22Rv1 (cell line): ENCODE measurements around the gene ZNF207.
"Not testable (repeated sequence)": the region's sequence is repeated elsewhere in the genome, so short reads cannot be mapped to it uniquely, and the experiment has no call there.

Experiments used
- H3K27ac ChIP-seq: fragments of 450-650 bp; 2 replicates; pipeline ENCODE4 v1.5.1; 2017
- ZFX ChIP-seq: fragments of 450-650 bp; IDR thresholded peaks from 2 replicates; pipeline ENCODE4 v1.6.1; 2017; ENCODE audit warnings: antibody characterized with exemption, borderline replicate concordance
- TF ChIP-seq, protein P1 (sequence below): fragments of 450-650 bp; IDR thresholded peaks from 2 replicates; pipeline ENCODE4 v1.5.1; 2017; ENCODE audit warnings: mild to moderate bottlenecking

Gene ZNF207

DNA sequence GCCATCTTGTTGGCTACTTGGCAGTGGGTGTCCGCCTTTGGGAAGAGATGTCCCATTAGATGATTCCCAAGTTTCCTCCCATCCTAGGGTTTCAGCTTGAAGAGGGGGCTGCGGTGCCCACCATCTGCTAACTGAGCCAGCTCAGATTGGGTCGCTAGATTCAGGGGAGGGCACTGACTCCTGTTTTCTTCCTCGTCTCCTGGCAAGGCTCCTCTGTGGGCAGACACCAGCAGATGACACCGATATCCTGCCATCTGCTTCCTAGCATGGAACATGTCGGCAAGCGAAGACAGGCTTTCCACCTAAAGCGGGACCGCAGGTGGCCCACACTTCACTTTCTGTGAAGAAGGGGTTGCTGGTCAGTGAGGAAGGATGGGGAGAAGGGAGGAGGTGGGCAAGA lies 35.3 kb upstream of the ZNF207 start:
- TF ChIP-seq, protein P1, sequence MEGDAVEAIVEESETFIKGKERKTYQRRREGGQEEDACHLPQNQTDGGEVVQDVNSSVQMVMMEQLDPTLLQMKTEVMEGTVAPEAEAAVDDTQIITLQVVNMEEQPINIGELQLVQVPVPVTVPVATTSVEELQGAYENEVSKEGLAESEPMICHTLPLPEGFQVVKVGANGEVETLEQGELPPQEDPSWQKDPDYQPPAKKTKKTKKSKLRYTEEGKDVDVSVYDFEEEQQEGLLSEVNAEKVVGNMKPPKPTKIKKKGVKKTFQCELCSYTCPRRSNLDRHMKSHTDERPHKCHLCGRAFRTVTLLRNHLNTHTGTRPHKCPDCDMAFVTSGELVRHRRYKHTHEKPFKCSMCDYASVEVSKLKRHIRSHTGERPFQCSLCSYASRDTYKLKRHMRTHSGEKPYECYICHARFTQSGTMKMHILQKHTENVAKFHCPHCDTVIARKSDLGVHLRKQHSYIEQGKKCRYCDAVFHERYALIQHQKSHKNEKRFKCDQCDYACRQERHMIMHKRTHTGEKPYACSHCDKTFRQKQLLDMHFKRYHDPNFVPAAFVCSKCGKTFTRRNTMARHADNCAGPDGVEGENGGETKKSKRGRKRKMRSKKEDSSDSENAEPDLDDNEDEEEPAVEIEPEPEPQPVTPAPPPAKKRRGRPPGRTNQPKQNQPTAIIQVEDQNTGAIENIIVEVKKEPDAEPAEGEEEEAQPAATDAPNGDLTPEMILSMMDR = no peak
- no peak for TF ChIP-seq ZFX
- no peak overlapping the region for H3K27ac ChIP-seq

DNA sequence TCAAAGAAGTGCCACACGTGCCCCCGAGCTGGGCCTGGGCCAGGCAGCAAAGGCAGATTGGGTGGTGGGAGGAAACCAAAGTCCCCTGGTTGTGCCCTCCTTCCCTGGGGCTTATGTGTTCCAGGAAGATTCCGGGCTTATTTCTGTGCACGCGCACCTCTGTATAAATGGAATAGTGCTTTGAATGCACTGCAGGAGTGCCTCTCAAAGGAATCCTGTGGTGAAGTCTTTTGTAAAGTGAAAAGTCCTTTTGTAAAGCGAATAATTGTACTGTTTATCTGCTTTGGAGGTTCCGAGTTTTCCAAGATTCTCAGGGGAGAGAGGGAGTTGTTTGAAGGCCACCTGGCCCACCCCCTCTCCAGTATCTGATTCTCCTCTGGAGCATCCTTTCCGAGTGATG lies 34.8 kb upstream of the ZNF207 start:
- no peak overlapping the region for H3K27ac ChIP-seq
- TF ChIP-seq ZFX = no peak
- TF ChIP-seq, protein P1 = no peak

DNA sequence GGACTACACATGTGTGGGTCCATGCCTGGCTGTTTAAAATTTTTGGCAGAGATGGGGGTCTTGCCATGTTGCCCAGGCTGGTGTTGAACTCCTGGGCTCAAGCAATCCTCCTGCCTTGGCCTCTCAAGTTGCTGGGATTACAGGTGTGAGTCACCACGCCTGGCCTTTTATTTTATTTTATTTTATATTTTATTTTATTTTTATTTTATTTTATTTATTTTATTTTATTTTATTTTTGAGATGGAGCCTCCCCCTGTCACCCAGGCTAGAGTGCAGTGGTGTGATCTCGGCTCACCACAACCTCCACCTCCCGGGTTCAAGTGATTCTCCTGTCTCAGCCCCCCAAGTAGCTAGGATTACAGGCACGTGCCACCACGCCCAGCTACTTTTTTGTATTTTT lies 33.3 kb upstream of the ZNF207 start:
- not testable (repeated sequence) for H3K27ac ChIP-seq

DNA sequence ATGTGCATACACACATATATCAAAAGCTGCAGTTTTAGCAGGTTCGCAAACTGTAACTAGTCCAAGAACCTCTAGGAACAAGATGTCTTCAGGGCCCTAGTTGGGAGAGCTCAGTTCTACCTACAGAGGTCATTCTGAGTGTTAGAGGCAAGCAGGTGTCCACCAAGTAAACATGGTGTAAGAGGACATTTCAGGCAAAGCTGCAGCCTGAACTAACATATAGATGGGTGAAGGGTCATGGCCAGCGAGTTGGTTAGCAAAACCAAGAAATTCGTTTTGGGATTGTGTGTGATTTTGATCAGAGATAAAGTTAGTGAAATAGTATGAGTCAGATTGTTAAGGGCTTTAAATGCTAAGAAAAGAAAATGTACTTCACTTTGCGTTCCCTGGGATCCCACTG lies 32.6 kb upstream of the ZNF207 start:
- TF ChIP-seq, protein P1 = no peak
- no peak for TF ChIP-seq ZFX
- H3K27ac ChIP-seq = no peak overlapping the region

DNA sequence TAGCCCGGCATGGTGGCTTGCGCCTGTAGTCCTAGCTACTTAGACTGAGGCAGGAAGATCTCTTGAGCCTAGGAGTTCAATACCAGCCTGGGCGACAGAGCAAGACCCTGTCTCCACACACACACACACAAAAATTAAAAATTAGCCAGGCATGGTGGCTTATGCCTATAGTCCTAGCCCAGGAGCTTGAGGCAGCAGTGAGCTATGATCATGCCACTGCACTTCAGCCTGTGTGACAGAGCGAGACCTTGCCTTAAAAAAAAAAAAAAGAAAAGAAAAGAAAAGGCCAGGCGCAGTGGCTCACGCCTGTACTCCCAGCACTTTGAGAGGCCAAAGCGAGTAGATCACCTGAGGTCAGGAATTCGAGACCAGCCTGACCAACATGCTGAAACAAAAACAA lies 31.9 kb upstream of the ZNF207 start:
- no peak overlapping the region for H3K27ac ChIP-seq
- TF ChIP-seq, protein P1 = no peak
- TF ChIP-seq ZFX = no peak

DNA sequence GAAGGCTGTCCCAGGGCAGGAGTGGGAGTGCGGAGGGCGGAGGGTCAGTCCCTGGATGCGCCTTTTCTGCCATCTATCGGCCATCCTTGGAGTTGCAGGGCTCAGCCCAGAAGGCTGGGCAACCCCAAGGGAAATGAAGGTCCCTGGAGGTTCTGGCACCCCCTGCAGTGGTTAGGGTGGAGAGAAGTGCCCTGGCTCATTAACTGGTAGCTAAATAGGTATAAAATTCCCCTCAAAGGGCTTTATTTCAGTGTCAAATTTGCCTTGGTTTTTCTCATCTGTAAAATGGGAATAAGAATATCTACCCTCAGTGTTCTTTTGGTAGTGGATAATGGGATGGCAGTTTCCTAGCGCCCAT lies 30.4 kb upstream of the ZNF207 start:
- no peak overlapping the region for H3K27ac ChIP-seq
- TF ChIP-seq, protein P1 = peak; percentile 97
- TF ChIP-seq ZFX = no peak

DNA sequence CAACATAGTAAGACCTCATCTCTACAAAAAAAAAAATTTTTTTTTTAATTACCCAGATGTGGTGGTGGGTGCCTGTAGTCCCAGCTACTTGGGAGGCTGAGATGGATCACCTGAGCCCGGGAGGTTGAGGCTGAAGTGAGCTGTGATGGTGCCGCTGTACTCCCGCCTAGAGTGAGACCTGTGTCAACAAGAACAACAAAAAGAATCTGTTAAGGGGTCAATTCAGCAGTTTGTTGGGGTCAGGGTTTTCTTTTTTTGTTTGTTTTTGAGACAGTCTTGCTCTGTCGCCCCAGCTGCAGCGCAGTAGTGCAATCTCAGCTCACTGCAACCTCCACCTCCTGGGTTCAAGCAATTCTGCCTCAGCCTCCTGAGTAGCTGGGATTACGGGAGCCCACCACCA lies 29.9 kb upstream of the ZNF207 start:
- H3K27ac ChIP-seq = not testable (repeated sequence)

DNA sequence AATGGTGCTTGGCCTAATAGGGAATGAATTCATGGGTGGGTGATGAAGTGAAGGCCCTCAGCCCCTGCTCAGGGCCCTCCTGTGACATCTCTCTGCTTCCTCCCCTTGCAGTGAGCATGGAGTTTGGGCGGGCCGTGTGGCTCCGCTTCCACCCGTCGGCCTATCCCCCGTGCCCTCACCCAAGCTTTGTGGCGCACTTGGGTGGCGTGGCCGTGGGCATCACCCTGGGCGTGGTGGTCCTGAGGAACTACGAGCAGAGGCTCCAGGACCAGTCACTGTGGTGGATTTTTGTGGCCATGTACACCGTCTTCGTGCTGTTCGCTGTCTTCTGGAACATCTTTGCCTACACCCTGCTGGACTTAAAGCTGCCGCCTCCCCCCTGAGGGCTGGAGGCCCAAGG lies 29.1 kb upstream of the ZNF207 start:
- no peak for TF ChIP-seq ZFX
- TF ChIP-seq, protein P1 = no peak
- no peak overlapping the region for H3K27ac ChIP-seq

DNA sequence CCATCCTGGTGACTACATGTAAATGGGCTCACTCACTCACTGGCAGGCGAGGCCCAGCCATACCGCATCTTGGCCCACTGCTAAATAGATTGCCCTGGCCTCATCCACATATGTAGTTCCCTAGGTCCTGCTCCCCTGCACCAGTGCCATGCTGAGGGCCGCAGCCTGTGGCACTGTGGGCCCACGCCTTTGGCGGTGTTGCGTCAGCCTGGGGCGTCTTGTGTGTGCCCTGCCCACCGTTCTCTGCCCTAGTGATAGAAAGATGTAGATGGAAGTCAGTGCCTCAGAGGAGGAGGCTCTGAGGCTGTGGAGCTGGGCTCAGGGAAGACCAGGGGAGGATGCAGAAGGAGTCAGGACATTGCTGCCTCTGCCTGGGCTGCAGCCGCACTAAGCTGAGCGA lies 26.9 kb upstream of the ZNF207 start:
- TF ChIP-seq, protein P1 = no peak
- no peak for TF ChIP-seq ZFX
- no peak overlapping the region for H3K27ac ChIP-seq
